ENCODE data around the gene TNFRSF21. TPM values are rescaled to one million over a fixed set of nuclear protein-coding genes. Genes with fewer than 3 reads are reported as not detected.

The TNFRSF21 gene
- total RNA-seq, 2 experiments from 2014 or later = 2.3 to 2.5 TPM

- Mint-ChIP-seq H3K9me3 (no peaks in the 10 kb centered on the region), H3K4me1 (ENCODE audit: low read depth) (no peaks in the 10 kb centered on the region), H3K4me3 (no peak overlapping the region), H3K27ac (no peak overlapping the region), H3K27me3 (peaks cover 10% of the 10 kb centered on the region), H3K36me3 (ENCODE audit: low read depth) (no peaks in the 10 kb centered on the region)
- CTCF ChIA-PET = no interaction called here
- intact Hi-C loops (cut with micrococcal nuclease) = no loop called here
- DNase-seq (no peak), ATAC-seq (no peak)
- TF ChIP-seq CTCF (IDR thresholded peaks at IDR 0.05) = no peak
- POLR2A ChIA-PET = no interaction called here
Observed at GRCh38 chr6:47353871-47354270, 44.2 kb upstream of the TNFRSF21 start.

GRCh38 chr6:47352966-47353365 is 43.3 kb upstream of the TNFRSF21 start:
- no peaks in the 10 kb centered on the region for H3K4me1 Mint-ChIP-seq (ENCODE audit: low read depth)
- H3K36me3 Mint-ChIP-seq (ENCODE audit: low read depth) = no peaks in the 10 kb centered on the region
- ChIA-PET CTCF (no interaction called here), POLR2A (no interaction called here)
- H3K27me3 Mint-ChIP-seq = peaks cover 6% of the 10 kb centered on the region
- ATAC-seq (no peak), DNase-seq (no peak)
- no peak overlapping the region for H3K27ac Mint-ChIP-seq
- H3K9me3 Mint-ChIP-seq = no peaks in the 10 kb centered on the region
- TF ChIP-seq CTCF (IDR thresholded peaks at IDR 0.05) = no peak
- intact Hi-C loops (cut with micrococcal nuclease) = no loop called here
- H3K4me3 Mint-ChIP-seq = no peak overlapping the region

- H3K4me1 Mint-ChIP-seq (ENCODE audit: low read depth) = no peaks in the 10 kb centered on the region
- H3K4me3 Mint-ChIP-seq = no peak overlapping the region
- TF ChIP-seq CTCF (IDR thresholded peaks at IDR 0.05) = no peak
- ChIA-PET CTCF (no interaction called here), POLR2A (no interaction called here)
- no peak overlapping the region for H3K27ac Mint-ChIP-seq
- peaks cover 6% of the 10 kb centered on the region for H3K27me3 Mint-ChIP-seq
- H3K36me3 Mint-ChIP-seq (ENCODE audit: low read depth) = no peaks in the 10 kb centered on the region
- DNase-seq (no peak), ATAC-seq (no peak)
- intact Hi-C loops (cut with micrococcal nuclease) = no loop called here
- no peaks in the 10 kb centered on the region for H3K9me3 Mint-ChIP-seq
Observed at GRCh38 chr6:47352194-47352920, 42.7 kb upstream of the TNFRSF21 start.

- DNase-seq = no peak
- ATAC-seq = no peak
- intact Hi-C loops (cut with micrococcal nuclease) = no loop called here
- POLR2A ChIA-PET = no interaction called here
- no peak for TF ChIP-seq CTCF (IDR thresholded peaks at IDR 0.05)
- CTCF ChIA-PET = no interaction called here
- no peak overlapping the region for H3K4me3 Mint-ChIP-seq
- H3K27me3 Mint-ChIP-seq = peaks cover 6% of the 10 kb centered on the region
- H3K4me1 Mint-ChIP-seq (ENCODE audit: low read depth) = no peaks in the 10 kb centered on the region
- H3K27ac Mint-ChIP-seq = no peak overlapping the region
- no peaks in the 10 kb centered on the region for H3K36me3 Mint-ChIP-seq (ENCODE audit: low read depth)
- no peaks in the 10 kb centered on the region for H3K9me3 Mint-ChIP-seq
Observed at GRCh38 chr6:47351621-47352020, 41.9 kb upstream of the TNFRSF21 start.

GRCh38 chr6:47349931-47350330 is 40.2 kb upstream of the TNFRSF21 start:
- POLR2A ChIA-PET = interaction anchor here (0.5 kb wide), 1 partner anchor 33 kb away, joined by 3 read pairs; no protein-coding TSS in a partner anchor
- H3K27ac Mint-ChIP-seq = no peak overlapping the region
- DNase-seq (no peak), ATAC-seq (no peak)
- intact Hi-C loops (cut with micrococcal nuclease) = no loop called here
- H3K9me3 Mint-ChIP-seq = no peaks in the 10 kb centered on the region
- H3K27me3 Mint-ChIP-seq = peaks cover 7% of the 10 kb centered on the region
- no peak for TF ChIP-seq CTCF (IDR thresholded peaks at IDR 0.05)
- H3K4me3 Mint-ChIP-seq = no peak overlapping the region
- no peaks in the 10 kb centered on the region for H3K36me3 Mint-ChIP-seq (ENCODE audit: low read depth)
- no peaks in the 10 kb centered on the region for H3K4me1 Mint-ChIP-seq (ENCODE audit: low read depth)
- CTCF ChIA-PET = no interaction called here

Data from activated CD8-positive, alpha-beta T cell treated with anti-CD3 and anti-CD28 coated beads for 36 hours (primary cell).